SU-DHL-6 (cell line): ENCODE data around the gene SGIP1.

Source experiments
- H2AFZ ChIP-seq: fragments of 200-600 bp; sonication (generic); 2 replicates; pipeline ENCODE4 v1.6.1; 2014; ENCODE audit warnings: low read depth, mild to moderate bottlenecking, moderate library complexity, mixed read lengths, antibody characterized with exemption, low read length; ENCODE audit not compliant: severe bottlenecking
- H3F3A ChIP-seq: fragments of 200-600 bp; shearing (Covaris generic); 2 replicates; pipeline ENCODE4 v1.6.0; 2016; ENCODE audit warnings: antibody characterized with exemption, mild to moderate bottlenecking; ENCODE audit not compliant: insufficient read depth
- H3K27ac ChIP-seq: fragments of 200-600 bp; sonication (generic); 2 replicates; pipeline ENCODE4 v1.5.1; 2016; ENCODE audit warnings: low read depth, mild to moderate bottlenecking, low read length, moderate library complexity, mixed read lengths
- H3K27me3 ChIP-seq: fragments of 200-600 bp; sonication (generic), shearing (Covaris generic); 2 replicates; pipeline ENCODE4 v1.6.0; 2014; ENCODE audit warnings: mild to moderate bottlenecking, low read length
- H3K36me3 ChIP-seq: fragments of 200-600 bp; sonication (generic); 2 replicates; pipeline ENCODE4 v1.6.1; 2014; ENCODE audit warnings: mild to moderate bottlenecking, low read length, mixed read lengths
- H3K4me2 ChIP-seq: fragments of 300-600, 200-600 bp; shearing (Covaris generic), sonication (generic); 2 replicates; pipeline ENCODE4 v1.6.0; 2014; ENCODE audit warnings: low read length, low read depth, mild to moderate bottlenecking; ENCODE audit not compliant: poor library complexity, severe bottlenecking
- H3K4me3 ChIP-seq: fragments of 200-600 bp; sonication (generic); 2 replicates; pipeline ENCODE4 v1.5.1; 2014; ENCODE audit warnings: antibody characterized with exemption, low read length, mild to moderate bottlenecking, mixed read lengths; ENCODE audit not compliant: insufficient read depth, poor library complexity, severe bottlenecking
- H3K79me2 ChIP-seq: fragments of 200-600 bp; sonication (generic); 2 replicates; pipeline ENCODE4 v1.6.1; 2014; ENCODE audit warnings: mild to moderate bottlenecking, low read length, moderate library complexity; ENCODE audit not compliant: insufficient read depth
- H3K9ac ChIP-seq: fragments of 200-600 bp; sonication (generic); 2 replicates; pipeline ENCODE4 v1.7.0; 2014; ENCODE audit warnings: mild to moderate bottlenecking, low read length
- H3K9me2 ChIP-seq: fragments of 200-600 bp; sonication (generic); replicated peaks from 2 replicates; pipeline ENCODE4 v1.6.1; 2014; ENCODE audit warnings: low read length; ENCODE audit not compliant: insufficient read depth
- H3K9me3 ChIP-seq: fragments of 200-600 bp; sonication (generic); 2 replicates; pipeline ENCODE4 v1.6.1; 2014; ENCODE audit warnings: low read length, mixed read lengths; ENCODE audit not compliant: insufficient read depth
- H4K20me1 ChIP-seq: fragments of 200-600 bp; sonication (generic); 2 replicates; pipeline ENCODE4 v1.6.1; 2014; ENCODE audit warnings: low read depth, mild to moderate bottlenecking, antibody characterized with exemption, low read length, moderate library complexity, mixed read lengths
- CTCF ChIP-seq: fragments of 200-600 bp; sonication (generic); IDR thresholded peaks from one replicate; pipeline ENCODE4 v1.5.1; 2017; ENCODE audit warnings: antibody characterized with exemption, mild to moderate bottlenecking, low read length, moderate library complexity; ENCODE audit not compliant: insufficient read depth, poor library complexity, severe bottlenecking
- EZH2phosphoT487 ChIP-seq: fragments of 200-600 bp; sonication (generic), shearing (Covaris generic); conservative IDR thresholded peaks from 2 replicates; pipeline ENCODE4 v1.6.1; 2018; ENCODE audit warnings: mild to moderate bottlenecking, antibody characterized with exemption, low read length, moderate library complexity, mixed read lengths

The SGIP1 gene

GRCh38 chr1:66618390-66618789 is 84.4 kb downstream of the SGIP1 start:
- H3K27ac ChIP-seq = no peak overlapping the region
- no peaks in the 10 kb centered on the region for H3K9me3 ChIP-seq
- no peaks in the 10 kb centered on the region for H3F3A ChIP-seq
- H3K9me2 ChIP-seq = no peaks in the 10 kb centered on the region; the same call in 1 of the 2 replicates
- no peak for TF ChIP-seq CTCF
- TF ChIP-seq EZH2phosphoT487 = no peak
- no peak overlapping the region for H2AFZ ChIP-seq
- no peak overlapping the region for H3K9ac ChIP-seq
- no peaks in the 10 kb centered on the region for H3K36me3 ChIP-seq
- no peaks in the 10 kb centered on the region; the same call in 1 of the 2 replicates for H3K27me3 ChIP-seq
- H4K20me1 ChIP-seq = no peaks in the 10 kb centered on the region
- no peak overlapping the region for H3K4me2 ChIP-seq
- no peak overlapping the region for H3K4me3 ChIP-seq
- no peaks in the 10 kb centered on the region for H3K79me2 ChIP-seq

GRCh38 chr1:66623812-66624211 is 89.9 kb downstream of the SGIP1 start:
- no peaks in the 10 kb centered on the region for H3K79me2 ChIP-seq
- H3K9me2 ChIP-seq = no peaks in the 10 kb centered on the region; the same call in 1 of the 2 replicates
- no peak overlapping the region for H3K9ac ChIP-seq
- H3F3A ChIP-seq = no peaks in the 10 kb centered on the region
- no peaks in the 10 kb centered on the region for H3K9me3 ChIP-seq
- H3K36me3 ChIP-seq = no peaks in the 10 kb centered on the region
- H3K4me2 ChIP-seq = no peak overlapping the region
- no peak overlapping the region for H3K27ac ChIP-seq
- H4K20me1 ChIP-seq = no peaks in the 10 kb centered on the region
- H3K4me3 ChIP-seq = no peak overlapping the region
- TF ChIP-seq EZH2phosphoT487 (no peak), CTCF (no peak)
- no peak overlapping the region for H2AFZ ChIP-seq
- 0 out of 2 replicates have a peak, but pooled peaks cover under 1% of the 10 kb centered on the region for H3K27me3 ChIP-seq

- Histone ChIP-seq H3K27ac (no peak overlapping the region), H3K9me2 (no peaks in the 10 kb centered on the region; the same call in 1 of the 2 replicates), H3K4me2 (no peak overlapping the region)
These were observed 90.6 kb downstream of the SGIP1 start for GRCh38 chr1:66624412-66625060.

More at GRCh38 chr1:66624412-66625060, 90.6 kb downstream of the SGIP1 start:
- H3K79me2 ChIP-seq = no peaks in the 10 kb centered on the region
- TF ChIP-seq CTCF (no peak), EZH2phosphoT487 (no peak)
- H3K9ac ChIP-seq = no peak overlapping the region
- H3K27me3 ChIP-seq = peaks cover 4% of the 10 kb centered on the region; the same call in 1 of the 2 replicates
- no peak overlapping the region for H2AFZ ChIP-seq
- no peaks in the 10 kb centered on the region for H4K20me1 ChIP-seq
- H3F3A ChIP-seq = no peaks in the 10 kb centered on the region
- H3K36me3 ChIP-seq = no peaks in the 10 kb centered on the region
- H3K9me3 ChIP-seq = no peaks in the 10 kb centered on the region
- no peak overlapping the region for H3K4me3 ChIP-seq
